CD14-positive monocyte (primary cell): ENCODE measurements around the gene NDUFA8. TPM values are rescaled to one million over a fixed set of nuclear protein-coding genes. Genes with fewer than 3 reads are reported as not detected.

Source experiments
- DNase-seq, 3 donors: peaks; one replicate each; pipeline ENCODE4 v3.0.0-alpha.2; 2011 to 2022
- H2AFZ ChIP-seq: 2 replicates; pipeline ENCODE4 v1.6.0; 2012; ENCODE audit warnings: mild to moderate bottlenecking, low read depth, low read length, inconsistent platforms; ENCODE audit not compliant: insufficient read depth, poor library complexity, severe bottlenecking
- H3K27ac ChIP-seq, 2 donors: 1 replicate in 1 of 2; 2 replicates in 1 of 2; pipeline ENCODE4 v1.5.1; 2012 to 2013; ENCODE audit warnings: low read length in 2 of 2, control low read depth in 1 of 2, inconsistent platforms in 1 of 2, low read depth in 1 of 2, mild to moderate bottlenecking in 1 of 2
- H3K27me3 ChIP-seq, 2 donors: one replicate each; pipeline versions ENCODE4 v1.6.0 to v1.6.1; 2011 to 2013; ENCODE audit warnings: low read length in 2 of 2; ENCODE audit not compliant: control insufficient read depth in 2 of 2, insufficient read depth in 2 of 2
- H3K36me3 ChIP-seq, 2 donors: replicated peaks in 1 of 2; 1 replicate in 1 of 2; 2 replicates in 1 of 2; pipeline versions ENCODE4 v1.5.1 to v1.6.1; 2012 to 2013; ENCODE audit warnings: low read length in 2 of 2, control low read depth in 1 of 2, inconsistent platforms in 1 of 2, mild to moderate bottlenecking in 1 of 2; ENCODE audit not compliant: insufficient read depth in 2 of 2, control insufficient read depth in 1 of 2
- H3K4me1 ChIP-seq, 2 donors: 1 replicate in 1 of 2; 2 replicates in 1 of 2; pipeline versions ENCODE4 v1.5.1 to v1.6.1; 2012 to 2013; ENCODE audit warnings: low read length in 2 of 2, control low read depth in 1 of 2, inconsistent platforms in 1 of 2, mild to moderate bottlenecking in 1 of 2, moderate library complexity in 1 of 2; ENCODE audit not compliant: insufficient read depth in 2 of 2, control insufficient read depth in 1 of 2
- H3K4me2 ChIP-seq: replicated peaks from 2 replicates; pipeline ENCODE3; 2012; ENCODE audit warnings: low read length, moderate library complexity, mild to moderate bottlenecking; ENCODE audit not compliant: poor library complexity, severe bottlenecking; ENCODE audit errors: extremely low read depth
- H3K4me3 ChIP-seq, 3 experiments: fragments of 200-600 bp in 1 of 3; sonication (generic) in 1 of 3; replicated peaks in 1 of 3; 1 replicate in 2 of 3; 2 replicates in 1 of 3; pipeline ENCODE4 v1.5.1; 2011 to 2013; ENCODE audit warnings: low read length in 3 of 3, mild to moderate bottlenecking in 3 of 3, control low read depth in 2 of 3, low read depth in 2 of 3, inconsistent platforms in 1 of 3, moderate library complexity in 1 of 3
- H3K79me2 ChIP-seq: 2 replicates; pipeline ENCODE4 v1.6.0; 2012; ENCODE audit warnings: mild to moderate bottlenecking, control low read depth, inconsistent platforms, low read length, moderate library complexity; ENCODE audit not compliant: insufficient read depth
- H3K9ac ChIP-seq: 2 replicates; pipeline ENCODE4 v1.6.0; 2017; ENCODE audit warnings: low read length, mild to moderate bottlenecking; ENCODE audit not compliant: insufficient read depth, poor library complexity, severe bottlenecking
- H3K9me3 ChIP-seq, 2 donors: replicated peaks in 1 of 2; 1 replicate in 1 of 2; 2 replicates in 1 of 2; pipeline versions ENCODE4 v1.5.1 to v1.6.1; 2012 to 2013; ENCODE audit warnings: low read length in 2 of 2, control low read depth in 1 of 2; ENCODE audit not compliant: control insufficient read depth in 1 of 2, insufficient read depth in 1 of 2
- H4K20me1 ChIP-seq: 2 replicates; pipeline ENCODE4 v1.6.0; 2012; ENCODE audit warnings: mild to moderate bottlenecking, low read length, control low read depth, moderate library complexity; ENCODE audit not compliant: insufficient read depth
- H3K27ac Mint-ChIP-seq, 7 donors: one replicate each; pipeline ENCODE4 v1.8.0; 2020; ENCODE audit warnings: mild to moderate bottlenecking in 7 of 7, mixed read lengths in 7 of 7, moderate library complexity in 6 of 7, inconsistent platforms in 2 of 7
- H3K27me3 Mint-ChIP-seq, 3 donors: one replicate each; pipeline ENCODE4 v1.8.0; 2021 to 2022; ENCODE audit warnings: low read depth in 3 of 3, mild to moderate bottlenecking in 3 of 3, mixed read lengths in 3 of 3, moderate library complexity in 3 of 3, inconsistent platforms in 1 of 3
- H3K36me3 Mint-ChIP-seq, 2 donors: one replicate each; pipeline ENCODE4 v1.8.0; 2020; ENCODE audit warnings: mixed read lengths in 2 of 2, inconsistent platforms in 1 of 2, mild to moderate bottlenecking in 1 of 2
- H3K4me1 Mint-ChIP-seq: one replicate; pipeline ENCODE4 v1.8.0; 2020; ENCODE audit warnings: mild to moderate bottlenecking, mixed read lengths
- H3K4me3 Mint-ChIP-seq, 2 donors: one replicate each; pipeline ENCODE4 v1.8.0; 2020; ENCODE audit warnings: mild to moderate bottlenecking in 2 of 2, mixed read lengths in 2 of 2, moderate library complexity in 1 of 2
- H3K9me3 Mint-ChIP-seq, 7 donors: one replicate each; pipeline ENCODE4 v1.8.0; 2020 to 2022; ENCODE audit warnings: mixed read lengths in 7 of 7, mild to moderate bottlenecking in 6 of 7, moderate library complexity in 6 of 7, inconsistent platforms in 2 of 7
- CTCF ChIP-seq: fragments of 200-600 bp; IDR thresholded peaks from one replicate; pipeline ENCODE4 v1.8.0; 2022; ENCODE audit warnings: antibody characterized with exemption, mild to moderate bottlenecking
- WGBS: methylation state at CpG from one replicate; pipeline ENCODE4 v1.1.5; 2013; ENCODE audit warnings: missing lambda C conversion rate; ENCODE audit not compliant: insufficient coverage; 5-methylcytosine and 5-hydroxymethylcytosine counted together
- intact Hi-C, 2 donors: fragments of 100-400 bp; cut with micrococcal nuclease; formaldehyde crosslinking; loops; one replicate each; pipeline versions ENCODE4 v1.15.0 to v1.15.1; 2023
- polyA plus RNA-seq, 3 donors: library from polyadenylated mRNA; depleted of rRNA in 1 of 3; unstranded in 2 of 3; stranded (reverse) in 1 of 3; fragments of 300-500 nt in 2 of 3; fragments of >200 nt in 1 of 3; fragmentation: Illumina TruSeq in 2 of 3; gene quantifications; 1 replicate in 2 of 3; 2 replicates in 1 of 3; pipeline ENCODE4 v1.2.3, GENCODE V29; 2012 to 2021

NDUFA8 gene
- polyA plus RNA-seq, 3 donors: 19.6 to 71.2 (median 63.5) TPM

GRCh38 chr9:122206118-122207046 is 46.8 kb upstream of the NDUFA8 start:
- no peak overlapping the region for H3K4me3 Mint-ChIP-seq
- 92% methylated on average over 8 of the region's 9 CpGs for WGBS
- H3K4me1 ChIP-seq: no peaks in the 10 kb centered on the region
- no peak overlapping the region for H3K27ac ChIP-seq
- no peak for DNase-seq
- no peak overlapping the region for H3K9ac ChIP-seq
- no peak overlapping the region for H3K27ac Mint-ChIP-seq
- H3K9me3 ChIP-seq: no peaks in the 10 kb centered on the region
- H3K4me2 ChIP-seq: no peak overlapping the region
- no peaks in the 10 kb centered on the region for H3K36me3 Mint-ChIP-seq
- intact Hi-C loops: no loop called here
- H3K4me3 ChIP-seq: no peak overlapping the region
- H3K27me3 Mint-ChIP-seq: peaks cover under 1 to 6% (median 2%) of the 10 kb centered on the region in 3 donors
- no peak for TF ChIP-seq CTCF
- H3K4me1 Mint-ChIP-seq: no peaks in the 10 kb centered on the region
- no peaks in the 10 kb centered on the region for H4K20me1 ChIP-seq
- H3K36me3 ChIP-seq: no peaks in the 10 kb centered on the region
- no peak overlapping the region for H2AFZ ChIP-seq
- H3K27me3 ChIP-seq: no peaks in the 10 kb centered on the region
- no peaks in the 10 kb centered on the region for H3K79me2 ChIP-seq
- H3K9me3 Mint-ChIP-seq: no peaks in the 10 kb centered on the region

- Histone ChIP-seq H3K4me2 (no peak overlapping the region), H3K9ac (no peak overlapping the region), H3K4me1 (no peaks in the 10 kb centered on the region), H2AFZ (no peak overlapping the region), H3K27me3 (no peaks in the 10 kb centered on the region), H3K4me3 (no peak overlapping the region), H3K79me2 (no peaks in the 10 kb centered on the region), H3K9me3 (no peaks in the 10 kb centered on the region), H3K36me3 (no peaks in the 10 kb centered on the region), H3K27ac (no peak overlapping the region), H4K20me1 (no peaks in the 10 kb centered on the region)
- no peaks in the 10 kb centered on the region for H3K36me3 Mint-ChIP-seq
- TF ChIP-seq CTCF: no peak
- intact Hi-C loops: no loop called here
- no peak overlapping the region for H3K4me3 Mint-ChIP-seq
- no peak overlapping the region for H3K27ac Mint-ChIP-seq
- WGBS: 95% methylated on average over 8 of the region's 8 CpGs
- no peaks in the 10 kb centered on the region for H3K9me3 Mint-ChIP-seq
- peaks cover 0 to 3% (median 2%) of the 10 kb centered on the region in 3 donors for H3K27me3 Mint-ChIP-seq
- H3K4me1 Mint-ChIP-seq: no peaks in the 10 kb centered on the region
- DNase-seq: no peak
Measured at GRCh38 chr9:122205176-122205575, 45.6 kb upstream of the NDUFA8 start.
